RWPE2 (cell line): Measurements from ENCODE around the gene RAB35.

Experiments used
- ATAC-seq: fragments of 200-7000 bp; cut with Tn5 transposase; 3 replicates; pipeline ENCODE4 v1.9.1; 2021; ENCODE audit warnings: low read depth
- DNase-seq: peaks from one replicate; pipeline ENCODE4 v3.0.0-alpha.2; 2020; ENCODE audit warnings: low spot score
- H3K27ac ChIP-seq: fragments of 450-650 bp; 2 replicates; pipeline ENCODE4 v1.5.1; 2017; ENCODE audit warnings: mild to moderate bottlenecking; ENCODE audit not compliant: poor library complexity, severe bottlenecking
- H3K27me3 ChIP-seq: fragments of 250-450 bp; sonication (Bioruptor Pico); 2 replicates; pipeline ENCODE4 v1.5.1; 2021; ENCODE audit warnings: mild to moderate bottlenecking, moderate library complexity; ENCODE audit not compliant: insufficient read depth, poor library complexity, severe bottlenecking
- H3K36me3 ChIP-seq: fragments of 250-450 bp; sonication (Bioruptor Pico); 2 replicates; pipeline ENCODE4 v1.5.1; 2020; ENCODE audit warnings: low read depth, mild to moderate bottlenecking, moderate library complexity
- H3K4me1 ChIP-seq: fragments of 250-450 bp; sonication (Bioruptor Pico); 2 replicates; pipeline ENCODE4 v1.5.1; 2021; ENCODE audit warnings: mild to moderate bottlenecking, moderate library complexity; ENCODE audit not compliant: insufficient read depth, poor library complexity, severe bottlenecking
- H3K4me3 ChIP-seq: fragments of 250-450 bp; sonication (Bioruptor Pico); 2 replicates; pipeline ENCODE4 v1.5.1; 2021; ENCODE audit warnings: mild to moderate bottlenecking, moderate library complexity; ENCODE audit not compliant: severe bottlenecking
- H3K9me3 ChIP-seq: fragments of 250-450 bp; sonication (Bioruptor Pico); 2 replicates; pipeline ENCODE4 v1.5.1; 2021; ENCODE audit warnings: mild to moderate bottlenecking, moderate library complexity; ENCODE audit not compliant: severe bottlenecking
- CTCF ChIP-seq: fragments of 450-650 bp; IDR thresholded peaks from one replicate; pipeline ENCODE4 v1.5.1; 2017; ENCODE audit warnings: mild to moderate bottlenecking, moderate library complexity; ENCODE audit not compliant: poor library complexity, severe bottlenecking

The RAB35 gene

GRCh38 chr12:120092551-120093335, 23.8 kb downstream of the RAB35 start:
- no peak for TF ChIP-seq CTCF
- H3K9me3 ChIP-seq = no peaks in the 10 kb centered on the region
- DNase-seq (no peak), ATAC-seq (no peak; the same call in 2 of the 3 replicates)
- H3K27me3 ChIP-seq = no peaks in the 10 kb centered on the region
- no peak overlapping the region for H3K27ac ChIP-seq
- no peaks in the 10 kb centered on the region for H3K4me1 ChIP-seq
- peaks cover 21% of the 10 kb centered on the region for H3K36me3 ChIP-seq
- H3K4me3 ChIP-seq = no peak overlapping the region

- TF ChIP-seq CTCF = no peak
- Histone ChIP-seq H3K9me3 (no peaks in the 10 kb centered on the region), H3K27me3 (no peaks in the 10 kb centered on the region), H3K36me3 (peaks cover 11% of the 10 kb centered on the region), H3K4me3 (no peak overlapping the region), H3K27ac (no peak overlapping the region), H3K4me1 (peaks cover 2% of the 10 kb centered on the region)
- no peak for ATAC-seq
- no peak for DNase-seq
Measured at GRCh38 chr12:120091371-120092090, 25.0 kb downstream of the RAB35 start.

- no peak overlapping the region for H3K27ac ChIP-seq
- DNase-seq (no peak), ATAC-seq (no peak)
- peaks cover 4% of the 10 kb centered on the region; the same call in 1 of the 2 replicates for H3K36me3 ChIP-seq
- no peak for TF ChIP-seq CTCF
- no peak overlapping the region for H3K4me3 ChIP-seq
- no peaks in the 10 kb centered on the region for H3K9me3 ChIP-seq
- H3K4me1 ChIP-seq = peaks cover 4% of the 10 kb centered on the region
- no peaks in the 10 kb centered on the region for H3K27me3 ChIP-seq
Measured at GRCh38 chr12:120090626-120091295, 25.8 kb downstream of the RAB35 start.

- H3K27ac ChIP-seq = no peak overlapping the region
- peaks cover 4% of the 10 kb centered on the region for H3K4me1 ChIP-seq
- ATAC-seq (no peak), DNase-seq (no peak)
- H3K27me3 ChIP-seq = no peaks in the 10 kb centered on the region
- no peaks in the 10 kb centered on the region for H3K9me3 ChIP-seq
- peaks cover 4% of the 10 kb centered on the region; the same call in 1 of the 2 replicates for H3K36me3 ChIP-seq
- no peak overlapping the region for H3K4me3 ChIP-seq
- TF ChIP-seq CTCF = no peak
Measured at GRCh38 chr12:120090206-120090605, 26.3 kb downstream of the RAB35 start.
